NCI-H1930 (cell line): Measurements from ENCODE around the gene GUCA2A.
A peak's percentile ranks its signal among the peaks of the same experiment; 100 is the strongest.

Experiments used
- DNase-seq, 2 experiments: peaks; one replicate each; lab custom pipeline; 2025; lab: John Stamatoyannopoulos, UW

The GUCA2A gene

DNA sequence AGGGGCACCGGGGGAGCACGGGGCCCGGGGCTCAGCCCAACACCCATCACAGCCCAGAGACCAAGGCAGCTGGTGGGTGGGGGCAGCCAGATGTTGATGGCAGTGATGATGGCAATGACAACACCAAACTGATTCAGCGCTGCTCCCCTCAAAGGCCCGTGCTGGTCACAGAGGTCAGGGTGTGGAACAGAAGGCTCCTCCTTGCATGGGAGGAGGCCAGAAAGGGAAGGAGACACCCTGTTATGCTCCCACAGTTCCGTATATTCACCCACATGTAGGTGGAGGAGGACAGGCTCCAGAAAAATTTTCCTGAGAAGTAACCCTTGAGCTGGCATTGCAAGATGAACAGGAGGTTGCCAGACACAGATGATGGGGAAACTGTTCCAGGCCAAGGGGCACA is 10.9 kb downstream of the GUCA2A start:
- DNase-seq = no peak

- DNase-seq = no peak
These were observed 11.5 kb downstream of the GUCA2A start, which contains the start of gene GUCA2B for GRCh38 chr1:42152907-42153600. Gene GUCA2B, plus strand, starts transcription at chr1:42153410. Its CDS starts 41 bp downstream, at chr1:42153451.

- no peak for DNase-seq
These were observed 12.4 kb downstream of the GUCA2A start for GRCh38 chr1:42152119-42152518.

DNA sequence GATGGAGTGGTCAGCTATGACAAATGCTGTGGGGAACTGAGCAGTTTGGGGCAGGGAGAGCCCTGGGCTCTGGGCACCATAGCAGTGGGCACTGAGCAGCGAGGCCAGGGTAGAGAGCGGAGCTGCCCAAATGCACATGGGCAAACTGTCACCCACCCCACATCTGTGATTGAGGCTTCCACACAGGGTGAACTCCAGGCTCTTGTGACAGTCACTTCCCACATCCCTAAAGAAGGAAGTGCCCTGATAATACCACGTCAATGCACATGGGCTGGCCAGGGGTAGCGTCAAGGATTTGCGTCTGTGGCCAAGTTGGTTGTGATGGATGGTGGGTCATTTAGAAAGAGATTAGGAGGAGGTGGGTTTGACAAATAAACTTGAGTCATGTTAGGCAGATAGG is 13.9 kb downstream of the GUCA2A start:
- no peak for DNase-seq

GRCh38 chr1:42148166-42148565 is 16.4 kb downstream of the GUCA2A start:
- no peak for DNase-seq

- DNase-seq = peak; percentile 54 to 60
These were observed 17.8 kb downstream of the GUCA2A start for GRCh38 chr1:42146626-42147320.

- no peak for DNase-seq
These were observed 18.6 kb downstream of the GUCA2A start for GRCh38 chr1:42145764-42146625.

GRCh38 chr1:42145389-42145716 is 19.2 kb downstream of the GUCA2A start:
- DNase-seq = no peak

GRCh38 chr1:42144711-42145388 is 19.7 kb downstream of the GUCA2A start:
- DNase-seq = no peak

DNA sequence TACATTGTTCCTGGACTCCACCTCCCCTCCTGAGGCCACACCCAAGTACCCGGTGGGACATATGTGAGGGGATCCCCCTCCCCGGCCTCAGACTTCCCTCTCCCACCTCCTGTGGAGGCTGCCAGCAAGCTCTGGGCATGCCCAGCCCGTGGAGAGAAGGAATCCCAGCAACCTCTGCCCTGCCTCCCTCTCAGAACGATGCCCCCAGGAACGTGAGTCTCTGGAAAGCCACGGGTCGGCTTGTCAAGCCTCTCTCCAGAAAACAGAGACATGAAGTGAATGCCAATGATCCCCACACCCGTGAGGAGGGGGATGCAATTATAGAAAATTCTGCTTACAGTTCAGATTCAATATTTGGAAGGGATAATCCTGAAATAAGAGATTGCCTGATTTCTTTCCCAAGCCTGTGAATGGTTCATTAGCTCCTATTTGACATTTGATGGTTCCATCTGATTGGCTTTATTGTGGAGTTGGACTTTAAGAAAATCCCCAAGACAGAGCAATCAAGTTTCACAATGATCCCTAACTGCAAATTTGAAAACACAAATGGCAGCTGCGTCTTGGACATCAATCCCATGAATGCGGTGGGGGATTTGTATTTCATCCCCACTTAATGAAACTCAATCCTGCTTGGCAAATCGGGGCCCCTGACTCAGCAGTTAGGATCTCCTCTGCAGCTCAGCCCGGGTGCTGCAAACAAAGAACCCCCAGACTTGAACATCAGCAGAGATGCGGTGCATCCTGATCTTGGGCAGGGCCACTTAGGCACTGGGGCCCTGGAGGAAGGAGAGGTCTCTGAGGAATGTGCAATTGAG is 20.4 kb downstream of the GUCA2A start:
- no peak for DNase-seq

GRCh38 chr1:42142894-42143675 is 21.5 kb downstream of the GUCA2A start:
- no peak for DNase-seq

GRCh38 chr1:42141978-42142377 is 22.6 kb downstream of the GUCA2A start:
- no peak for DNase-seq

DNA sequence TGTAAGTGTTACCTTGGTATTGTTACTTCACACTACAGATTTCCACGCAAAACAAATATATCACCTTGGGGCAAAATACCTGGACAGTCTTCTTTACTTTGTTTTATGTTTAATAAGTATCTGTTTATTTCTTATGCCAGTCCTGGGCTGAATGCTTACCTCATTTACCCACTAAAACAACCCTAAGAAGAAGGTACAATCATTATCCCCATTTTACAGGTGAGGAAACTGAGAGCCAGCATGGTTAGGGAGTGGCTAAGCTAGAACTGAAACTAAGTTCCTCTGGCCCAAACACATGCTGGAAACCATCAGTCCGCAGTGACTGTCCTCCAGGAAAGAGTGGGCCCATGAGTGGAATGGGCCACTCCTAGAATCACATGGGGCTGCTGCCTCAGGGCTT is 24.4 kb downstream of the GUCA2A start:
- DNase-seq = no peak

- DNase-seq = no peak
These were observed 25.1 kb downstream of the GUCA2A start for GRCh38 chr1:42139444-42139843.

- DNase-seq = no peak
These were observed 26.0 kb downstream of the GUCA2A start for GRCh38 chr1:42138586-42138985.

- no peak for DNase-seq
These were observed 26.8 kb downstream of the GUCA2A start for GRCh38 chr1:42137766-42138165.

DNA sequence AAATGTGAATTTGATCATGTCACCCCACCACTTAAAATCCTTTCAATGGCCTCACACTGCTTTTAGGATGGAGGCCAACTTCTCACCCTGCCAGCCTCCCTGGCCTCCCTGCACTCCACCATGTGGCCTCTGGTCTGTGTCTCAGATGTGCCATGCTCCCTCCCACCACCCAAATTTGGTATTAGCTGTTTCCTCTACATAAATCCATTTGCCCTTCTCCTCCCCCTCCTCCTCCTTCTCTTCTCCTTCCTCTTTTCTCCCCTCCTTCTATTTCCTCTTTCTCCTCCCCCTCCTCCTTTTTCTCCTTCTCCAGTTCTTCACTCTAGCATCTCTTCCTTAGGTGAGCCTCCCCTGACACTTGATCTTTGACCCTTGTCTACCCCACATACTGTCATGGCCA is 28.1 kb downstream of the GUCA2A start:
- DNase-seq = no peak

DNA sequence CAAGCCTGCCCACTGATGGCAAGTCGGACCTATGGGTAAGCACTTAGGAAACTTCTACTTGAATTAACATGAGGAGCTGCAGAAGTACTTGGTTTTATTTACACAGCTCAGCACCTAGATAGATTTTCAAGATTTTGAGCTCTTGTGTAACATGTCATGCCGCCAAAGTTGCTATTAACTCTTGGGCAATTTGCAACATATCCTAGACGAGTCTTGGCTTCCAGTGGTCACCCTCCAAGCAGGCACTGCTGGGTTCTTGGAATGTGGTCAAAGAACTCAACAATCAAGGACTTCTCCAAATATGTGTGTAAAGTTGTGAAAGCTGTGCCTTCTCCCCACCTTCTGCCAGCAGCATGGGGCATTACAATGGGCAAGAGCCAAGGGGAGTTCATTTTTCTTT is 29.1 kb downstream of the GUCA2A start:
- no peak for DNase-seq

- DNase-seq = no peak
These were observed 30.6 kb downstream of the GUCA2A start for GRCh38 chr1:42133809-42134526.

GRCh38 chr1:42133390-42133789 is 31.2 kb downstream of the GUCA2A start:
- DNase-seq = no peak
